ENCODE results near the gene DNAJC12. TPM values are rescaled to one million over a fixed set of nuclear protein-coding genes. Genes with fewer than 3 reads are reported as not detected.

DNAJC12 gene
- polyA plus RNA-seq (2012; ENCODE audit: insufficient read length, low read depth), result 1.2 TPM

DNA sequence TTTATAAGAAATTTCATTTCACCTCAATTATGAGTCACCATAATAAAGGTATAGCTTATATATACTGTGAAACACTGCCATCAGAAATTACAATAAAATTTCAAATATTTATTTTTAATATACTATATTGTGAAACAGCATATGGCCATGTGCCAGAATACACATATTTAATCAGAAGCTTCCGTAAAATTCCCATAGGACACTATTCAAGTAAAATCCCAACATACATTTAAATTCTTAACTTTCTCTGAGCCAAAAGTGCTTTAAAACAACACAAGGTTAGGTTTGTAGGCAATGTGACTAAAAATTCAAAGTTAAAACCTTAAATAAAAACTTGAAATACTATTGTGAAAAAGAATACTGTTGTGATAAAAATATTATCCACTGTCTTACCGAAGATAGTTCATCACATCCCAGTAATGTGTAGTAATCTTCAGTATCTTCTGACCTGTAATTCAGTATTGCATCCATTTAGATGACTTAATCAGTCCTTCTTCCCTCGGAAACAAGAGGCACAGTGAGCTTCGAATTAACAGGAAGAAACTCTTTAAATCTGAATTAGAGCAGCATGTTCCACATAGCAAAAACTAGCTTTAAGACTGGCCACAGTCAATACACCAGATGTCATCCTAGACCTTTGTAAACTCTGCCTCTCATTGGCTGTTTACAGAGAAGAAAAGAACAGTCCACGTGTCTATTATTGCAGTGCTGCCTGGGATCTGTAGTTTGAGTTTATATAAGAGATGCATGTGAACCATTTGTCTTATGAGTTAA, at the start of gene DNAJC12:
DNAJC12 (minus strand) TSS at position 648 of the 774 bp plus-strand sequence; CDS start at position 471, 177 bp downstream.
- TF ChIP-seq, protein P1, sequence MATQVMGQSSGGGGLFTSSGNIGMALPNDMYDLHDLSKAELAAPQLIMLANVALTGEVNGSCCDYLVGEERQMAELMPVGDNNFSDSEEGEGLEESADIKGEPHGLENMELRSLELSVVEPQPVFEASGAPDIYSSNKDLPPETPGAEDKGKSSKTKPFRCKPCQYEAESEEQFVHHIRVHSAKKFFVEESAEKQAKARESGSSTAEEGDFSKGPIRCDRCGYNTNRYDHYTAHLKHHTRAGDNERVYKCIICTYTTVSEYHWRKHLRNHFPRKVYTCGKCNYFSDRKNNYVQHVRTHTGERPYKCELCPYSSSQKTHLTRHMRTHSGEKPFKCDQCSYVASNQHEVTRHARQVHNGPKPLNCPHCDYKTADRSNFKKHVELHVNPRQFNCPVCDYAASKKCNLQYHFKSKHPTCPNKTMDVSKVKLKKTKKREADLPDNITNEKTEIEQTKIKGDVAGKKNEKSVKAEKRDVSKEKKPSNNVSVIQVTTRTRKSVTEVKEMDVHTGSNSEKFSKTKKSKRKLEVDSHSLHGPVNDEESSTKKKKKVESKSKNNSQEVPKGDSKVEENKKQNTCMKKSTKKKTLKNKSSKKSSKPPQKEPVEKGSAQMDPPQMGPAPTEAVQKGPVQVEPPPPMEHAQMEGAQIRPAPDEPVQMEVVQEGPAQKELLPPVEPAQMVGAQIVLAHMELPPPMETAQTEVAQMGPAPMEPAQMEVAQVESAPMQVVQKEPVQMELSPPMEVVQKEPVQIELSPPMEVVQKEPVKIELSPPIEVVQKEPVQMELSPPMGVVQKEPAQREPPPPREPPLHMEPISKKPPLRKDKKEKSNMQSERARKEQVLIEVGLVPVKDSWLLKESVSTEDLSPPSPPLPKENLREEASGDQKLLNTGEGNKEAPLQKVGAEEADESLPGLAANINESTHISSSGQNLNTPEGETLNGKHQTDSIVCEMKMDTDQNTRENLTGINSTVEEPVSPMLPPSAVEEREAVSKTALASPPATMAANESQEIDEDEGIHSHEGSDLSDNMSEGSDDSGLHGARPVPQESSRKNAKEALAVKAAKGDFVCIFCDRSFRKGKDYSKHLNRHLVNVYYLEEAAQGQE (IDR thresholded peaks at IDR 0.05; ENCODE audit: insufficient read depth in 1 of 2, low read depth in 2 of 2, low read length in 2 of 2), result no peak
- TF ChIP-seq FOXP2 (optimal IDR thresholded peaks at IDR 0.05; ENCODE audit: borderline replicate concordance, extremely low read depth, extremely low read length, insufficient read depth) (no peak), SIN3A (IDR thresholded peaks at IDR 0.05; ENCODE audit: borderline replicate concordance, insufficient read depth, low read length) (no peak), POLR2AphosphoS5 (IDR thresholded peaks at IDR 0.05; ENCODE audit: low read depth, low read length) (no peak), TAF1 (IDR thresholded peaks at IDR 0.05; ENCODE audit: borderline replicate concordance, insufficient read depth, low read length) (no peak)

DNA sequence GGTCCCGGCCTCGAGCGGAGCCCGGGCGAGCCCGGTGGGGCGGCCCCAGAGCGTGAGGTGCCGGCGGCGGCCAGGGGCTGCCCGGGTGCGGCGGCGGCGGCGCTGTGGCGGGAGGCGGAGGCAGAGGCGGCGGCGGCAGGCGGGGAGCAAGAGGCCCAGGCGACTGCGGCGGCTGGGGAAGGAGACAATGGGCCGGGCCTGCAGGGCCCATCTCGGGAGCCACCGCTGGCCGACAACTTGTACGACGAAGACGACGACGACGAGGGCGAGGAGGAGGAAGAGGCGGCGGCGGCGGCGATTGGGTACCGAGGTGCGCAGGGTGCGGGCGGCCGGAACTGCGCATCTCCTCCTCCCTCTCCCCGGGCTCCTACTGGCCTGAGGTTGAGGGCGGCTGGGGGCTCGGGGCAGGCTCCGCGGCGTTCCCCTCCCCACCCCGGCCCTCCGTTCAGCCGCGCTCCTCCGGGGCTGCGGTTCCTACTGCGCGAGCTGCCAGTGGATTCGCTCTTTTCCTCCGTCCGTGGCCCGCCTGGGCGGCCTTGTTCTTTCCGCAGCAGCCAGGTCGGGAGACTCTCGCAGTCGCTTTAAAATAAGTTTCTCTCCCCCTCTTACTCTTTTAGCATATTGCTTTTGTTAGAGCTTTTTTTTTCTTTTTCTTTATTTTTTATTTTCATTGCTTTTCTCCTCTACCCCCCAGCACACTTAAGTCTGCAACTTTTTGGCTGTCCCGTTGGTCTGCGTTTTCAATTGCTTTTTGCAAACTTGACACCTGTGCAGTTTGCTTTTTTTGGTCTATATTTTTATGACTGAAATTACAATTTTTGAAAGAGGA, 47.1 kb upstream of the DNAJC12 start:
- TF ChIP-seq, protein P1 (IDR thresholded peaks at IDR 0.05; ENCODE audit: insufficient read depth in 1 of 2, low read depth in 2 of 2, low read length in 2 of 2), result no peak
- TF ChIP-seq TAF1 (IDR thresholded peaks at IDR 0.05; ENCODE audit: borderline replicate concordance, insufficient read depth, low read length) (no peak), SIN3A (IDR thresholded peaks at IDR 0.05; ENCODE audit: borderline replicate concordance, insufficient read depth, low read length) (peak; percentile 54; the same call in 1 of the 2 replicates), FOXP2 (optimal IDR thresholded peaks at IDR 0.05; ENCODE audit: borderline replicate concordance, extremely low read depth, extremely low read length, insufficient read depth) (peak; percentile 11), POLR2AphosphoS5 (IDR thresholded peaks at IDR 0.05; ENCODE audit: low read depth, low read length) (no peak; the same call in 1 of the 2 replicates)

DNA sequence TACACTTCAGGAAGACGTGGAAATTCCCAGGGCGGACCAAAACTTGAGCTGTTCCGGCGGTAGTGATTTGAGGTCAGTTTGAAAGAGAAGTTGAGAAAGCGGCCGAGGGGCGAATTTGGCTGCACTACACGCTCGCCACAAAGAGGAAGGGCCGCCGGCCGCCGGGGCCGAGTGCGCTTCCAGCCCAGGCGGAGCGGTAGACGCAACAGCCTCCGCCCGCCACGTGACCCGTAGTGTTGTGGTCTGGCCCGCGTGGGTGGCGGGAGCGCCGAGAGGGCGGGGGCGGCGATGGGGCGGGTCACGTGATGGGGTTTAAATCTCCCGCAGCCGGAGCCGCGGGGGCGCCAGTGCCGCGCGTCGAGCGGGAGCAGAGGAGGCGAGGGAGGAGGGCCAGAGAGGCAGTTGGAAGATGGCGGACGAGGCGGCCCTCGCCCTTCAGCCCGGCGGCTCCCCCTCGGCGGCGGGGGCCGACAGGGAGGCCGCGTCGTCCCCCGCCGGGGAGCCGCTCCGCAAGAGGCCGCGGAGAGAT, 46.4 kb upstream of the DNAJC12 start, which contains the start of gene SIRT1:
SIRT1 (plus strand) TSS at position 344 of the 529 bp plus-strand sequence; CDS start at position 410, 66 bp downstream.
- TF ChIP-seq FOXP2 (optimal IDR thresholded peaks at IDR 0.05; ENCODE audit: borderline replicate concordance, extremely low read depth, extremely low read length, insufficient read depth) (peak; percentile 99), SIN3A (IDR thresholded peaks at IDR 0.05; ENCODE audit: borderline replicate concordance, insufficient read depth, low read length) (peak; percentile 95; the same call in 1 of the 2 replicates), TAF1 (IDR thresholded peaks at IDR 0.05; ENCODE audit: borderline replicate concordance, insufficient read depth, low read length) (peak; percentile 70; the same call in 1 of the 2 replicates), POLR2AphosphoS5 (IDR thresholded peaks at IDR 0.05; ENCODE audit: low read depth, low read length) (peak; percentile 89)
- TF ChIP-seq, protein P1 (IDR thresholded peaks at IDR 0.05; ENCODE audit: insufficient read depth in 1 of 2, low read depth in 2 of 2, low read length in 2 of 2), result 0 out of 4 replicates have a peak, but pooled peaks of 1 of the 2 experiments have one; percentile 3

DNA sequence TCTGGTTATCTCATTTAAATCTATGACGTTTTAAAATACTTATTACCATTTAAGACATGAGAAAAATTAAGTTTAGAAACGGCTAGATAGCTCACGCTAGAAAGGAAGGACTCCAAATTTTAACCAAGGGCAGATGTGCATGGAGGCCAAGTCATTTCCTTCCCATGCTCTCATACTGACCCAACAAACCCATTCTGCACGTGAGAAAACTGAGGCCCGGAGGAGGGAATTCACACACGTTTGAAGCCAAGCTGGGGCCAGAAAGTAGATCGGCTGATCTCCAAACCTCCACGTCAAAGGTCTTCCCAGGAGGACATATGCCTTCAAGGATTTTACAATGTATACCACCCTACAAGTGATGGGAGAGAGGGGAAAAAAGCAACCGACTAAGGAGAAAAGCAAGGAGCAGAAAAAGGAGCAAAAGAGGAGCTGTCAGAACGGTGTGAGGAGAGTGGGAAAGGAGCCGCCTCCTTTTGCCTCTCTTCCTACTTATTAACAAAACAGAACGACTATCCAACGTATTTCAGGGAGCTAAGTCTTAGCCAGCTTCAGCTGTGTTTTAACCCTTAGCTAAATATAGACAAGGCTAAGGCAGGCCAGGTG, 45.8 kb upstream of the DNAJC12 start:
- TF ChIP-seq, protein P1 (IDR thresholded peaks at IDR 0.05; ENCODE audit: insufficient read depth in 1 of 2, low read depth in 2 of 2, low read length in 2 of 2), result 0 out of 4 replicates have a peak, but pooled peaks of 1 of the 2 experiments have one; percentile 44
- TF ChIP-seq SIN3A (IDR thresholded peaks at IDR 0.05; ENCODE audit: borderline replicate concordance, insufficient read depth, low read length), result no peak
